Left ventricle myocardium inferior (tissue), 1 donor: ENCODE data around the gene SCN1A. TPM values are rescaled to one million over a fixed set of nuclear protein-coding genes. Genes with fewer than 3 reads are reported as not detected.
"Not testable (repeated sequence)": the region's sequence is repeated elsewhere in the genome, so short reads cannot be mapped to it uniquely, and the experiment has no call there.

Experiments used
- DNase-seq: peaks from one replicate; pipeline ENCODE4 v3.0.0-alpha.2; 2020
- H3K27ac ChIP-seq: fragments of 200-600 bp; replicated peaks from 2 replicates; pipeline ENCODE4 v1.8.0; 2021
- H3K27me3 ChIP-seq: fragments of 200-600 bp; 2 replicates; pipeline ENCODE4 v1.8.0; 2021; ENCODE audit warnings: low read depth
- H3K36me3 ChIP-seq: fragments of 200-600 bp; 2 replicates; pipeline ENCODE4 v1.8.0; 2021
- H3K4me1 ChIP-seq: fragments of 200-600 bp; 2 replicates; pipeline ENCODE4 v1.8.0; 2021
- H3K4me3 ChIP-seq: fragments of 200-600 bp; 2 replicates; pipeline ENCODE4 v1.8.0; 2021; ENCODE audit warnings: mild to moderate bottlenecking, moderate library complexity
- H3K9me3 ChIP-seq: fragments of 200-600 bp; replicated peaks from 2 replicates; pipeline ENCODE4 v1.8.0; 2021
- intact Hi-C: fragments of 100-400 bp; cut with micrococcal nuclease; formaldehyde crosslinking; loops from one replicate; pipeline ENCODE4 v1.11.0; 2022
- total RNA-seq: library from RNA; stranded (reverse); fragmentation: NEBNext Ultra II Directional; extraction: Animal tissue kit (Norgen Biotek cat#: 25700); gene quantifications from one replicate; pipeline ENCODE4 v1.2.1, GENCODE V29; 2021
- TF ChIP-seq, protein P1 (sequence below): fragments of 200-600 bp; IDR thresholded peaks from 2 replicates; pipeline ENCODE4 v1.8.0; 2021; ENCODE audit warnings: antibody characterized with exemption, mild to moderate bottlenecking, borderline replicate concordance
- donor health status: DM: no; HTN: yes; CAD: no; lungs with severe emphysema.

SCN1A gene
- total RNA-seq, 1 donor from 2014 or later, result 0.63 TPM

DNA sequence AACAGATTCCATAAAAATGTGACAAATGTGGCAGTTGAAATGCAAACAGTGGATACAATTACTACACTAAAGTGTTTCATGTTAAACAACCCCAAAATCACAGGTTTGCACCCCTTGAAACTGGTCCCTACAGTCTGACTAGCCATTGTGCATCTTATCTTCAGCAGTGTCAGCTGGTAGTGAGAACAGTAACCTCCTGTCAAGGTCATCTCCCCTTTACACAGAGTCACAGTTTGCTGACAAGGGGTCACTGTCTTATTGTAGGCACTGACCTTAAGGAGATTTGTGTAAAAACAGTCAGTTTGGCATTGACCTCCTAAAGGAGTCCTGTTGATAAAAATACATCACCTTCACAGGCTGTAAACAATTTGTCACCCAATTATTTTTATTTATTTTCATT, 137.0 kb downstream of the SCN1A start:
- no peak for DNase-seq
- TF ChIP-seq, protein P1, sequence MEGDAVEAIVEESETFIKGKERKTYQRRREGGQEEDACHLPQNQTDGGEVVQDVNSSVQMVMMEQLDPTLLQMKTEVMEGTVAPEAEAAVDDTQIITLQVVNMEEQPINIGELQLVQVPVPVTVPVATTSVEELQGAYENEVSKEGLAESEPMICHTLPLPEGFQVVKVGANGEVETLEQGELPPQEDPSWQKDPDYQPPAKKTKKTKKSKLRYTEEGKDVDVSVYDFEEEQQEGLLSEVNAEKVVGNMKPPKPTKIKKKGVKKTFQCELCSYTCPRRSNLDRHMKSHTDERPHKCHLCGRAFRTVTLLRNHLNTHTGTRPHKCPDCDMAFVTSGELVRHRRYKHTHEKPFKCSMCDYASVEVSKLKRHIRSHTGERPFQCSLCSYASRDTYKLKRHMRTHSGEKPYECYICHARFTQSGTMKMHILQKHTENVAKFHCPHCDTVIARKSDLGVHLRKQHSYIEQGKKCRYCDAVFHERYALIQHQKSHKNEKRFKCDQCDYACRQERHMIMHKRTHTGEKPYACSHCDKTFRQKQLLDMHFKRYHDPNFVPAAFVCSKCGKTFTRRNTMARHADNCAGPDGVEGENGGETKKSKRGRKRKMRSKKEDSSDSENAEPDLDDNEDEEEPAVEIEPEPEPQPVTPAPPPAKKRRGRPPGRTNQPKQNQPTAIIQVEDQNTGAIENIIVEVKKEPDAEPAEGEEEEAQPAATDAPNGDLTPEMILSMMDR, result no peak
- no peaks in the 10 kb centered on the region for H3K27me3 ChIP-seq
- H3K27ac ChIP-seq, result no peak overlapping the region
- intact Hi-C loops, result no loop called here
- H3K4me1 ChIP-seq, result no peaks in the 10 kb centered on the region
- H3K36me3 ChIP-seq, result no peaks in the 10 kb centered on the region
- no peaks in the 10 kb centered on the region for H3K9me3 ChIP-seq
- H3K4me3 ChIP-seq, result no peak overlapping the region

DNA sequence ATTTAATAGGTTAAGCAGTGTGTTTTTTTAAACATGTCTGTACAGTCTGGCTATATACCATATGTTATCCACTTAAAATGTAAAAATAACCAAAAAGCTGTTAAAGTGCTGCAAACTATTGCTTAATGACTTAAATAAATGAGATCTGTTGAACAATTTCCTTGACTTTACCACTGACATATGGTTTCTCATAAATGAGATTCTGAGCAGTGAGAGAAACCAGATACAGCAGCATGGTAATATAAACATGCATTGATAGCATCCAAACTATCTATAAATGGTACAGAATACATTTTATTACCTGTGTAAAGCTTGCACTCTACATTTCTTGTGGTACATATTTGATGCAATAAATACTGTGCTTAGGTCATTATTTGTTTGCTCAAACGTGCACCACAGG, 138.0 kb downstream of the SCN1A start:
- H3K27me3 ChIP-seq, result no peaks in the 10 kb centered on the region
- H3K4me1 ChIP-seq, result no peaks in the 10 kb centered on the region
- H3K36me3 ChIP-seq, result no peaks in the 10 kb centered on the region
- intact Hi-C loops, result no loop called here
- TF ChIP-seq, protein P1, result no peak
- DNase-seq, result no peak
- no peak overlapping the region for H3K27ac ChIP-seq
- H3K4me3 ChIP-seq, result no peak overlapping the region
- no peaks in the 10 kb centered on the region for H3K9me3 ChIP-seq

DNA sequence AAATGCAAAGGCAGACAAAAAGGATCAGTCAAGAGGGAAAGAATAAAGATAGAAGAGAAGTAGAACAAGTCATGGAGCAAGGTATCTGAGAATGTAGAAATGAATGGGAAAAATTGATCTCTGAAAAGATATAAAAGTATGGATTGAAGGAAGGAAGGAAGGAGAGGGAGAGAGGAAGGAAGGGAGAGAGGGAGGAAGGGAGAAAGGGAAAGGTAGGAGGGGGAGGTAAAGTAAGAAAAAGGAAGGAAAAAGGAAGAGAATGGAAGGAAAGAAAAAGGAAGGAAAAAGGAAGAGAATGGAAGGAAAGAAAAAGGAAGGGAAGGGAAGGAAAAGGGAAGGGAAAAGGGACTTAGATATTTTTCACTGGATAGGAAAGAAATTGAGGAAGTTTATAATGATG, 142.7 kb downstream of the SCN1A start:
- intact Hi-C loops, result no loop called here
- no peak for DNase-seq

GRCh38 chr2:165972161-165972560, 155.7 kb downstream of the SCN1A start:
- H3K9me3 ChIP-seq, intact Hi-C loops, H3K36me3 ChIP-seq, H3K27me3 ChIP-seq, H3K27ac ChIP-seq, DNase-seq, H3K4me1 ChIP-seq, H3K4me3 ChIP-seq: not testable (repeated sequence)

More for the DNA sequence above, 142.7 kb downstream of the SCN1A start:
- H3K27ac ChIP-seq, result no peak overlapping the region
- H3K9me3 ChIP-seq, result no peaks in the 10 kb centered on the region
- no peaks in the 10 kb centered on the region for H3K4me1 ChIP-seq
- H3K27me3 ChIP-seq, result no peaks in the 10 kb centered on the region
- no peak overlapping the region for H3K4me3 ChIP-seq
- no peaks in the 10 kb centered on the region for H3K36me3 ChIP-seq
- TF ChIP-seq, protein P1, result no peak

DNA sequence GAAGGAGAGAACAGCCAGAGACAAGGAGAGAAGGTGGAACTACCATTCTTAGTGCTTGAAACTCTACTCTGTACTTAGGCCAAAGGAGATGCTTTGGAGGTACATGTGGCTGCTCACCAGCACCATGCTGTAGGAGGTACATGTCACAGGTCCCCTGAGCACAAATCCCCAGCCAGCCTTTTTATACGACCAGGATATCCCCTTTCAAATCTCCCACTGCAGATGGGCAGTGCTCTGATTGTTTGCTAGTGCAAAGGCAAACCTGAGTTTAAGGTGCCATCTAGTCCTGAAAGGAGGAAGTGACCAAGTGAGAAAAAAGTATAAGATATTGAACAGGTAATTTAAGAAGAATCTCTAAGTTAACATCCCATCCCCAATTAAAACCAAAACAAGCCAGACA, 157.2 kb downstream of the SCN1A start:
- H3K27ac ChIP-seq, result no peak overlapping the region
- H3K4me3 ChIP-seq, result no peak overlapping the region
- no peaks in the 10 kb centered on the region for H3K4me1 ChIP-seq
- intact Hi-C loops, result no loop called here
- TF ChIP-seq, protein P1, result no peak
- DNase-seq, result no peak
- H3K9me3 ChIP-seq, result no peaks in the 10 kb centered on the region
- H3K27me3 ChIP-seq, result peaks cover 7% of the 10 kb centered on the region
- no peaks in the 10 kb centered on the region for H3K36me3 ChIP-seq

DNA sequence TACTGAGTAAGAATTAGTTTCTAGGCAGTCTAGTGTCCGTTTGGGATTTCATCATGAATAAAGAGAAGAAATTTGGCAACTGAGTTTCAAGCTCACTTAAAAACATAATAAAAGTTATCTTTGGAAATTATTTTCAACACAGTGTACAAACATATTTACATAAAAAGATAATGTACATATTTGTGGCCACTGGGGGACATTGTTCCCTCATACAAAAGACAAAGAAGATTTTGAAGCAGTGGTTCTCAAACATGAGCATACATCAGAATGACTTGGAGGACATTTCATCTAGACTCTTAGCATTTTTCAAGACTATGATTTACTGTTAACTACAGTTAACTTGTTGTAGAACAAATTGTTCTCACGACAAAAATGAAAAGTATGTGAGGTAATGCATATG, 158.6 kb downstream of the SCN1A start:
- DNase-seq, result no peak
- Histone ChIP-seq H3K4me3 (no peak overlapping the region), H3K9me3 (no peaks in the 10 kb centered on the region), H3K36me3 (no peaks in the 10 kb centered on the region), H3K27me3 (peaks cover 7% of the 10 kb centered on the region), H3K27ac (no peak overlapping the region), H3K4me1 (no peaks in the 10 kb centered on the region)
- intact Hi-C loops, result no loop called here
- TF ChIP-seq, protein P1, result no peak
